Fibroblast of lung (primary cell): ENCODE measurements around the gene TBX21. TPM values are rescaled to one million over a fixed set of nuclear protein-coding genes. Genes with fewer than 3 reads are reported as not detected.

Source experiments
- DNase-seq, 2 donors: peaks; one replicate each; pipeline versions ENCODE4 v3.0.0 to v3.0.0-alpha.2; 2010; ENCODE audit warnings: low read depth in 2 of 2
- H2AFZ ChIP-seq: 2 replicates; pipeline ENCODE4 v1.5.1; 2012; ENCODE audit warnings: low read length, control low read depth, inconsistent platforms
- H3K27ac ChIP-seq: 2 replicates; pipeline ENCODE4 v1.5.1; 2011; ENCODE audit warnings: low read length, control low read depth; ENCODE audit not compliant: insufficient read depth
- H3K27me3 ChIP-seq: 2 replicates; pipeline ENCODE4 v1.5.1; 2011; ENCODE audit warnings: mild to moderate bottlenecking, low read length; ENCODE audit not compliant: control insufficient read depth, insufficient read depth
- H3K36me3 ChIP-seq: 2 replicates; pipeline ENCODE4 v1.5.1; 2011; ENCODE audit warnings: low read length; ENCODE audit not compliant: control insufficient read depth, insufficient read depth
- H3K4me1 ChIP-seq: 2 replicates; pipeline ENCODE4 v1.5.1; 2011; ENCODE audit warnings: low read length; ENCODE audit not compliant: control insufficient read depth, insufficient read depth; ENCODE audit errors: extremely low read depth
- H3K4me2 ChIP-seq: 2 replicates; pipeline ENCODE4 v1.5.1; 2011; ENCODE audit warnings: low read length, control low read depth; ENCODE audit not compliant: insufficient read depth; ENCODE audit errors: extremely low read depth
- H3K4me3 ChIP-seq, 4 experiments: fragments of 200-600 bp in 1 of 4; sonication (generic) in 1 of 4; replicated peaks in 1 of 4; 2 replicates each; pipeline ENCODE4 v1.5.1; 2011 to 2016; ENCODE audit warnings: low read length in 4 of 4, low read depth in 3 of 4, mild to moderate bottlenecking in 3 of 4, control low read depth in 2 of 4, inconsistent platforms in 1 of 4, mixed read lengths in 1 of 4; ENCODE audit not compliant: insufficient read depth in 1 of 4; ENCODE audit errors: control extremely low read depth in 1 of 4
- H3K79me2 ChIP-seq: 2 replicates; pipeline ENCODE4 v1.5.1; 2012; ENCODE audit warnings: mild to moderate bottlenecking, low read length, inconsistent platforms; ENCODE audit not compliant: control insufficient read depth, insufficient read depth
- H3K9ac ChIP-seq: 2 replicates; pipeline ENCODE4 v1.5.1; 2011; ENCODE audit warnings: mild to moderate bottlenecking, low read length, control low read depth; ENCODE audit not compliant: insufficient read depth
- H3K9me3 ChIP-seq: 2 replicates; pipeline ENCODE4 v1.5.1; 2012; ENCODE audit warnings: low read depth, low read length; ENCODE audit not compliant: control insufficient read depth, insufficient read depth
- H4K20me1 ChIP-seq: 2 replicates; pipeline ENCODE4 v1.5.1; 2011; ENCODE audit warnings: low read length; ENCODE audit not compliant: control insufficient read depth, insufficient read depth; ENCODE audit errors: extremely low read depth
- EZH2 ChIP-seq: IDR thresholded peaks from 2 replicates; pipeline ENCODE4 v1.5.1; 2012; ENCODE audit warnings: low read length, control low read depth, mild to moderate bottlenecking; ENCODE audit errors: missing control alignments
- polyA plus RNA-seq, 2 donors: library from polyadenylated mRNA; depleted of rRNA in 1 of 2; stranded (reverse) in 1 of 2; unstranded in 1 of 2; fragments of >200 nt; gene quantifications; 2 replicates each; pipeline ENCODE4 v1.2.1, GENCODE V29; 2011 to 2012; ENCODE audit warnings: missing spikeins in 1 of 2
- total RNA-seq: library from RNA; depleted of rRNA; stranded (reverse); fragments of >200 nt; gene quantifications from 2 replicates; pipeline ENCODE4 v1.2.1, GENCODE V29; 2014
- TF ChIP-seq, protein P1 (sequence below), 2 donors: IDR thresholded peaks in 1 of 2; conservative IDR thresholded peaks in 1 of 2; 1 replicate in 1 of 2; 2 replicates in 1 of 2; pipeline ENCODE4 v1.5.1; 2011 to 2012; ENCODE audit warnings: low read length in 2 of 2, control low read depth in 1 of 2, inconsistent platforms in 1 of 2, low read depth in 1 of 2, mild to moderate bottlenecking in 1 of 2

Gene TBX21
- total and polyA plus RNA-seq, 2 donors (not counting 1 experiment from before 2014, with no cell fraction given), result not detected

DNA sequence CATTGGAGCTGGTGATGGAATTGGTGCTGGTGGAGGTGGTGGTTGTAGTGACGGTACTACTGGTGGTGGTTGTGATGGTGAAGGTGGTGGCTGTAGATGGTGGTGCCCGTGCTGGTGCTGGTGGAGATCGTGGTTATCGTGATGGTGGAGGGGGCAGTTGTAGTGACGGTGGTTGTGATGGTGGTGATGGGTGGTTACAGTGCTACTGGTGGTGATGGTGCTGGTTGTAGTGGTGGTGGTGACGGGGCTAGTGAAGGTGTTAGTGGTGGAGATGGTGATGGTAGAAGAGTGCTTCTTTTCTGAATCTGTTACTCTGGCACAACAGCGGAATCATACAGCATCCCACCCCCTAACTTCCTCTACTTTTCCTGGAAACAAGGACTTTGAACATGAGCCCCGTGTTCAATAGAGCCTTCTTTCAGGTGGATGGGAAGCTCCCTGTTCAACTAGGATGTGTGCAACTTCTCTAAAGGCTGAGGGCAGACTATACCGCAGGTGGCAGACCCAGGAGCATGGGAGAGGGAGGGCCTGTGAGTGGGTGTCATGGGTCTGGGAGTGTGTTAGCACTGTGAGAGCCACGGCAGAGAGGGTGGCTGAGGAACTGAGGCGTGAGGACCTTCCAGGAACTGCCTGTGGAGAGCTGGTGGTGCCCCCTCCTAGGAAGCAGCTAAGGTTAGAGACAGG is 8.2 kb downstream of the TBX21 start:
- no peak overlapping the region for H3K4me3 ChIP-seq
- H4K20me1 ChIP-seq, result no peaks in the 10 kb centered on the region
- no peak overlapping the region for H3K9ac ChIP-seq
- no peak for DNase-seq
- no peaks in the 10 kb centered on the region for H3K36me3 ChIP-seq
- no peak overlapping the region for H3K27ac ChIP-seq
- peaks cover 29% of the 10 kb centered on the region for H3K27me3 ChIP-seq
- no peak overlapping the region for H2AFZ ChIP-seq
- H3K4me1 ChIP-seq, result no peaks in the 10 kb centered on the region
- TF ChIP-seq, protein P1, sequence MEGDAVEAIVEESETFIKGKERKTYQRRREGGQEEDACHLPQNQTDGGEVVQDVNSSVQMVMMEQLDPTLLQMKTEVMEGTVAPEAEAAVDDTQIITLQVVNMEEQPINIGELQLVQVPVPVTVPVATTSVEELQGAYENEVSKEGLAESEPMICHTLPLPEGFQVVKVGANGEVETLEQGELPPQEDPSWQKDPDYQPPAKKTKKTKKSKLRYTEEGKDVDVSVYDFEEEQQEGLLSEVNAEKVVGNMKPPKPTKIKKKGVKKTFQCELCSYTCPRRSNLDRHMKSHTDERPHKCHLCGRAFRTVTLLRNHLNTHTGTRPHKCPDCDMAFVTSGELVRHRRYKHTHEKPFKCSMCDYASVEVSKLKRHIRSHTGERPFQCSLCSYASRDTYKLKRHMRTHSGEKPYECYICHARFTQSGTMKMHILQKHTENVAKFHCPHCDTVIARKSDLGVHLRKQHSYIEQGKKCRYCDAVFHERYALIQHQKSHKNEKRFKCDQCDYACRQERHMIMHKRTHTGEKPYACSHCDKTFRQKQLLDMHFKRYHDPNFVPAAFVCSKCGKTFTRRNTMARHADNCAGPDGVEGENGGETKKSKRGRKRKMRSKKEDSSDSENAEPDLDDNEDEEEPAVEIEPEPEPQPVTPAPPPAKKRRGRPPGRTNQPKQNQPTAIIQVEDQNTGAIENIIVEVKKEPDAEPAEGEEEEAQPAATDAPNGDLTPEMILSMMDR (conservative IDR thresholded peaks at IDR 0.05 in 1 of 2, IDR thresholded peaks at IDR 0.05 in 1 of 2; ENCODE audit: low read depth in 1 of 2, low read length in 2 of 2), result no peak
- no peak for TF ChIP-seq EZH2
- H3K79me2 ChIP-seq, result no peaks in the 10 kb centered on the region
- no peaks in the 10 kb centered on the region for H3K9me3 ChIP-seq
- H3K4me2 ChIP-seq, result no peak overlapping the region

DNA sequence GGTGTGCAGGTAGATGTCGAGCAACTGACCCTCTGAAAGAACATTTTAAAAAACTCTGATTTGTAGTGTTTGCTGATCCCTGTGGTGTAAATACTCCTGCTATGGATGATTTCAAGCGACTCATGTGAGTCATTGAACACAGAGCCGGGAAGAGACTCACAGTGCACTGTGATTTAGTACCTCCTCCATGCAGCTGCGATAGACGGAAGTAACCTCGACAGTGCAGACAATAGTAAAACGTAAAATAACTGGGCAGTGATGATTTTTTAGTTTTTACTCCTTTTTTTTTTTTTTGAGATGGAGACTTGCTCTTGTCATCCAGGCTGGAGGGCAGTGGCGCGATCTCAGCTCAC is 8.7 kb downstream of the TBX21 start:
- Histone ChIP-seq H3K27ac (no peak overlapping the region), H3K79me2 (no peaks in the 10 kb centered on the region), H3K4me1 (no peaks in the 10 kb centered on the region), H3K36me3 (no peaks in the 10 kb centered on the region), H3K9me3 (no peaks in the 10 kb centered on the region), H3K9ac (no peak overlapping the region), H3K4me2 (no peak overlapping the region), H4K20me1 (no peaks in the 10 kb centered on the region), H3K27me3 (peaks cover 27% of the 10 kb centered on the region), H2AFZ (no peak overlapping the region), H3K4me3 (no peak overlapping the region)
- no peak for TF ChIP-seq EZH2
- TF ChIP-seq, protein P1 (conservative IDR thresholded peaks at IDR 0.05 in 1 of 2, IDR thresholded peaks at IDR 0.05 in 1 of 2; ENCODE audit: low read depth in 1 of 2, low read length in 2 of 2), result no peak
- no peak for DNase-seq

DNA sequence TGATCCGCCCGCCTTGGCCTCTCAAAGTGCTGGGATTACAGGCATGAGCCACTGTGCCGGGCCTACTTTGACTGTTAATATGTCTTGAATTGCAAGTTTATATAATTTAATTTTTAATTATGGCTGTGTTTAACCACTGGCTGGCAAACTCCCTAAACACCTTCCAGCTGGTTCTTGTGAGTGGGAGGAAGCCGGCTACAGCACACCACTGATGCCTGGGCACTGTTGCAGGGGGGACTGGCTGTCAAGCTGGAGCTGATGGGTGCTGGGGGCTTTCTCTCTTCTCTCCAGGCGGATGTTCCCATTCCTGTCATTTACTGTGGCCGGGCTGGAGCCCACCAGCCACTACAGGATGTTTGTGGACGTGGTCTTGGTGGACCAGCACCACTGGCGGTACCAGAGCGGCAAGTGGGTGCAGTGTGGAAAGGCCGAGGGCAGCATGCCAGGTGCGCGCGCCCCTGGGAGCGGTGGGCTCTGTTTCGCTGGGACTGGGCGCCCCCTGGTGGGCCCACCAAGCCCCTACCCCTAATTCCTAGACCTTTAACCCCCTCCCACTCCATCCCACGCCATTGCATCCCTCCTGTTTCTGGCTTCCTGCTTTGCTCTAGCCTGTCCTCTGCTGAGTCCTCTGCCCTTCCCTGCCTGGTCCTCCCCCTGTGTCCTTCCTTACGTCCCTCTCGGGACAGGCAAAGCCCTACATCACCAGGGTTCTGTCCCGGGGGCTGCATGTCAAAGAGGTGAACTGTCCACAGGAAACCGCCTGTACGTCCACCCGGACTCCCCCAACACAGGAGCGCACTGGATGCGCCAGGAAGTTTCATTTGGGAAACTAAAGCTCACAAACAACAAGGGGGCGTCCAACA is 9.5 kb downstream of the TBX21 start:
- H3K27me3 ChIP-seq, result peaks cover 23% of the 10 kb centered on the region
- DNase-seq, result no peak
- TF ChIP-seq, protein P1 (conservative IDR thresholded peaks at IDR 0.05 in 1 of 2, IDR thresholded peaks at IDR 0.05 in 1 of 2; ENCODE audit: low read depth in 1 of 2, low read length in 2 of 2), result peak in 1 of 2 donors; percentile 36
- no peak for TF ChIP-seq EZH2

More for the DNA sequence above, 9.5 kb downstream of the TBX21 start:
- Histone ChIP-seq H3K9me3 (no peaks in the 10 kb centered on the region), H3K4me3 (no peak overlapping the region), H3K9ac (no peak overlapping the region), H2AFZ (no peak overlapping the region), H3K36me3 (no peaks in the 10 kb centered on the region), H3K4me2 (no peak overlapping the region), H3K4me1 (no peaks in the 10 kb centered on the region), H3K79me2 (no peaks in the 10 kb centered on the region), H3K27ac (no peak overlapping the region), H4K20me1 (no peaks in the 10 kb centered on the region)
